22Rv1 (cell line): ENCODE measurements around the gene MYRIP.

Source experiments
- CTCF ChIP-seq: fragments of 450-650 bp; IDR thresholded peaks from 2 replicates; pipeline ENCODE4 v1.5.1; 2017; ENCODE audit warnings: mild to moderate bottlenecking
- ZFX ChIP-seq: fragments of 450-650 bp; IDR thresholded peaks from 2 replicates; pipeline ENCODE4 v1.6.1; 2017; ENCODE audit warnings: antibody characterized with exemption, borderline replicate concordance

GRCh38 chr3:39814007-39814406, 4.6 kb downstream of the MYRIP start:
- TF ChIP-seq CTCF: no peak
- no peak for TF ChIP-seq ZFX
